Liver (tissue), 10 donors: ENCODE measurements around the gene RARB. TPM values are rescaled to one million over a fixed set of nuclear protein-coding genes. Genes with fewer than 3 reads are reported as not detected.

ENCODE experiments used
- DNase-seq: peaks from one replicate; pipeline ENCODE4 v3.0.0-alpha.2; 2017; ENCODE audit warnings: low spot score
- H3K27ac ChIP-seq, 2 donors: one replicate each; pipeline ENCODE4 v1.7.0; 2013; ENCODE audit warnings: inconsistent platforms in 2 of 2, low read length in 2 of 2, control low read depth in 1 of 2, low read depth in 1 of 2, mild to moderate bottlenecking in 1 of 2
- H3K27me3 ChIP-seq, 4 donors: one replicate each; pipeline versions ENCODE4 v1.6.1 to v1.7.0; 2013; ENCODE audit warnings: low read length in 3 of 4, inconsistent platforms in 1 of 4, mild to moderate bottlenecking in 1 of 4, moderate library complexity in 1 of 4; ENCODE audit not compliant: control insufficient read depth in 4 of 4, insufficient read depth in 4 of 4
- H3K36me3 ChIP-seq, 4 donors: one replicate each; pipeline versions ENCODE4 v1.6.1 to v1.7.0; 2013; ENCODE audit warnings: low read length in 3 of 4, mild to moderate bottlenecking in 3 of 4, low read depth in 1 of 4, moderate library complexity in 1 of 4; ENCODE audit not compliant: control insufficient read depth in 4 of 4, insufficient read depth in 3 of 4
- H3K4me1 ChIP-seq, 4 donors: one replicate each; pipeline versions ENCODE4 v1.6.1 to v1.7.0; 2013; ENCODE audit warnings: low read length in 3 of 4, mild to moderate bottlenecking in 3 of 4, moderate library complexity in 1 of 4; ENCODE audit not compliant: control insufficient read depth in 4 of 4, insufficient read depth in 4 of 4
- H3K4me3 ChIP-seq, 3 donors: one replicate each; pipeline versions ENCODE4 v1.6.1 to v1.7.0; 2013; ENCODE audit warnings: low read length in 3 of 3, control low read depth in 1 of 3, low read depth in 1 of 3, mild to moderate bottlenecking in 1 of 3
- H3K9ac ChIP-seq, 2 donors: one replicate each; pipeline ENCODE4 v1.7.0; 2013; ENCODE audit warnings: low read length in 2 of 2, mild to moderate bottlenecking in 2 of 2, moderate library complexity in 2 of 2, control low read depth in 1 of 2, low read depth in 1 of 2
- H3K9me3 ChIP-seq, 4 donors: one replicate each; pipeline versions ENCODE4 v1.6.1 to v1.7.0; 2013; ENCODE audit warnings: low read length in 3 of 4; ENCODE audit not compliant: control insufficient read depth in 4 of 4
- ATF3 ChIP-seq: IDR thresholded peaks from 2 replicates; pipeline ENCODE4 v1.6.1; 2016; ENCODE audit warnings: antibody characterized with exemption
- GABPA ChIP-seq, 2 donors: IDR thresholded peaks in 1 of 2; conservative IDR thresholded peaks in 1 of 2; 2 replicates each; pipeline ENCODE4 v1.6.1; 2016; ENCODE audit warnings: antibody characterized with exemption in 2 of 2, mild to moderate bottlenecking in 1 of 2, moderate library complexity in 1 of 2
- HNF4A ChIP-seq, 2 donors: conservative IDR thresholded peaks; 2 replicates each; pipeline ENCODE4 v1.6.1; 2016; ENCODE audit warnings: antibody characterized with exemption in 2 of 2, mild to moderate bottlenecking in 2 of 2
- JUND ChIP-seq, 2 donors: IDR thresholded peaks; 2 replicates each; pipeline ENCODE4 v1.6.1; 2016; ENCODE audit warnings: antibody characterized with exemption in 2 of 2
- TAF1 ChIP-seq: conservative IDR thresholded peaks from 2 replicates; pipeline ENCODE4 v1.6.1; 2016; ENCODE audit warnings: antibody characterized with exemption, mild to moderate bottlenecking
- YY1 ChIP-seq: IDR thresholded peaks from 2 replicates; pipeline ENCODE4 v1.6.1; 2016; ENCODE audit warnings: antibody characterized with exemption, mild to moderate bottlenecking
- WGBS: extraction: QIAGEN DNeasy Blood & Tissue Kit; methylation state at CpG from one replicate; pipeline ENCODE4 v1.1.7; 2013; 5-methylcytosine and 5-hydroxymethylcytosine counted together
- polyA plus RNA-seq, 2 donors: library from polyadenylated mRNA; stranded (reverse) in 1 of 2; unstranded in 1 of 2; fragments of 200-250 nt in 1 of 2; fragments of >200 nt in 1 of 2; fragmentation: Nextera tagmentation in 1 of 2; extraction: Ambion mirVana in 1 of 2; gene quantifications; one replicate each; pipeline versions ENCODE4 v1.2.1 to v1.2.3, GENCODE V29; 2013 to 2015
- small RNA-seq: library from RNA; depleted of rRNA; stranded (forward); fragments of <200 nt; gene quantifications from one replicate; pipeline ENCODE3, GENCODE V24; 2014
- total RNA-seq, 2 donors: library from RNA; depleted of rRNA; stranded (reverse); fragments of >200 nt; gene quantifications; one replicate each; pipeline ENCODE4 v1.2.3, GENCODE V29; 2014
- donor health status: healthy.
- donor health status: healthy.
- donor health status: healthy.
- donor health status: healthy.
- donor health status: healthy.

The RARB gene
- total and polyA plus RNA-seq, 4 donors, result 2.1 to 3.3 (median 2.3) TPM

- TF ChIP-seq ATF3 (no peak), GABPA (IDR thresholded peaks at IDR 0.05 in 1 of 2, conservative IDR thresholded peaks at IDR 0.05 in 1 of 2) (no peak), HNF4A (conservative IDR thresholded peaks at IDR 0.05) (no peak), YY1 (no peak)
Measured at GRCh38 chr3:25633919-25634318, 205.9 kb downstream of the RARB start (continued).

- no peak overlapping the region for H3K4me3 ChIP-seq
- TF ChIP-seq TAF1 (no peak), JUND (IDR thresholded peaks at IDR 0.05) (no peak), YY1 (no peak)
Measured at GRCh38 chr3:25635038-25635437, 207.0 kb downstream of the RARB start.

More at GRCh38 chr3:25635038-25635437, 207.0 kb downstream of the RARB start:
- Histone ChIP-seq H3K36me3 (peaks cover 1 to 25% (median 4%) of the 10 kb centered on the region in 4 donors), H3K4me1 (peaks cover 0 to 27% (median 5%) of the 10 kb centered on the region in 4 donors), H3K27me3 (no peaks in the 10 kb centered on the region), H3K9ac (no peak overlapping the region), H3K9me3 (no peaks in the 10 kb centered on the region), H3K27ac (peak overlapping the region in 1 of 2 donors; percentile 41)
- 45% methylated on average over 3 of the region's 3 CpGs for WGBS
- no peak for DNase-seq

Small RNA genes within 50 kb of the gene (small RNA-seq; reads per million reads assigned to genes)
- not detected for gene RF01161
- gene RF02271, result not detected

Other genes starting within 250 kb of the RARB start
- gene TOP2B, start 236.6 kb downstream of the RARB start, total RNA-seq, result 10 to 100 TPM; 46.7 to 52.9 TPM
- gene TOP2B, start 236.6 kb downstream of the RARB start, polyA plus RNA-seq, result 10 to 100 TPM; 13.5 to 22.4 TPM